Heart left ventricle (tissue), 13 donors: Measurements from ENCODE around the gene GRIK5.

ENCODE experiments used
- POLR2A ChIP-seq, 2 donors: fragments of 450-650 bp; IDR thresholded peaks; one replicate each; pipeline ENCODE4 v1.6.1; 2017; ENCODE audit warnings: antibody characterized with exemption in 2 of 2, mild to moderate bottlenecking in 2 of 2, moderate library complexity in 2 of 2
- TF ChIP-seq, protein P1 (sequence below), 12 donors: fragments of 200-600 bp; sonication (generic) in 4 of 12; IDR thresholded peaks; one replicate each; pipeline versions ENCODE4 v1.5.0 to v1.8.0; 2018 to 2022; ENCODE audit warnings: antibody characterized with exemption in 12 of 12, mild to moderate bottlenecking in 5 of 12
- donor health status: ischemic (EF 13 %, LVEDD 7.1; RV severe dilation, severe dysfunction).
- donor health status: DM: no; HTN: yes; CAD: no.
- donor health status: DM: no; HTN: no; CAD: no.
- donor health status: ischemic (EF 25% LVEDD 6.9; RV normal size, moderate dysfunction).
- donor health status: ischemic (EF 25% LVEDD 5.7; RV mildly dilated, moderate dysfunction).
- donor health status: ischemic (EF 35%, LVEDD 5.7; RV mildly dilated, moderate dysfunction).
- donor health status: nonischemic (EF 11% LVEDD 7.7; RV severe dilation, severe dysfunction).
- donor health status: DM: yes; HTN: yes; CAD: no.
- donor health status: PGD.
- donor health status: ischemic (EF 29% LVEDD 5.4; RV normal size, mild dysfunction).
- donor health status: nonischemic (EF 23%, LVEDD 6.1; RV moderate dilation, normal function).

DNA sequence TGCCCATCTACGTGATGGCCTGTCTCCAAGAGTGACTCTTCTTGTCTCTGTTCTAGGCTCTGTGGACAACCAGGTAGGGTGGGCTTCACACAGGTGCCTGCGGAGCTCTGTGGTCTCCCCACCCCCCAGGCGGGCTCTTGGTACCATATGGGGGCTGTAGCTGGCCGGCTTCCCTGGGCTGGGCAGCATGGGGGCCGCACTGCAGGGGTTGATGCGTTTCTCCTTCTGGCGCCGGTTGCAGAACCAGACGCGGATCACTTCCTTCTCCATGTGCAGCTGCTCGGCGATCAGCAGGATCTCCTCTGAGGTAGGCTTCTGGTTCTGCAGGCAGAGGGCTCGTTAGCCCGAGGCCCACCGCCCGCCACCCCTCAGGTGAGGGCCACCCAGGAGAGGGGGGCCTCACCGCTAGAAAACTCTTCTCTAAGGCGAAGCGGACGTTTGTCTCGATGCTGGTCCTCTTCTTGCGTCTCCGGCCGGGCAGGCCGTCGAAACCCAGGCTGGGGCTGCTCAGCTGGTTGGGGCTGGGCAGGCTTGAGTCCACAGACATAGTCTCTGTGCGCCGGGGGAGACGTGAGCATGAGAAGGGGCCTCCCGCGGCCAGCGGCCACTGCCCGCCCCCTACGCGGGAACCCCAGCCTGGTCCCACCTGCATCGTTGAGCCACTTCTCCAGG, 25.3 kb upstream of the GRIK5 start:
- TF ChIP-seq, protein P1, sequence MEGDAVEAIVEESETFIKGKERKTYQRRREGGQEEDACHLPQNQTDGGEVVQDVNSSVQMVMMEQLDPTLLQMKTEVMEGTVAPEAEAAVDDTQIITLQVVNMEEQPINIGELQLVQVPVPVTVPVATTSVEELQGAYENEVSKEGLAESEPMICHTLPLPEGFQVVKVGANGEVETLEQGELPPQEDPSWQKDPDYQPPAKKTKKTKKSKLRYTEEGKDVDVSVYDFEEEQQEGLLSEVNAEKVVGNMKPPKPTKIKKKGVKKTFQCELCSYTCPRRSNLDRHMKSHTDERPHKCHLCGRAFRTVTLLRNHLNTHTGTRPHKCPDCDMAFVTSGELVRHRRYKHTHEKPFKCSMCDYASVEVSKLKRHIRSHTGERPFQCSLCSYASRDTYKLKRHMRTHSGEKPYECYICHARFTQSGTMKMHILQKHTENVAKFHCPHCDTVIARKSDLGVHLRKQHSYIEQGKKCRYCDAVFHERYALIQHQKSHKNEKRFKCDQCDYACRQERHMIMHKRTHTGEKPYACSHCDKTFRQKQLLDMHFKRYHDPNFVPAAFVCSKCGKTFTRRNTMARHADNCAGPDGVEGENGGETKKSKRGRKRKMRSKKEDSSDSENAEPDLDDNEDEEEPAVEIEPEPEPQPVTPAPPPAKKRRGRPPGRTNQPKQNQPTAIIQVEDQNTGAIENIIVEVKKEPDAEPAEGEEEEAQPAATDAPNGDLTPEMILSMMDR (IDR thresholded peaks at IDR 0.05): no peak
- no peak for TF ChIP-seq POLR2A (IDR thresholded peaks at IDR 0.05)
